ENCODE measurements around the gene STIL.

STIL gene

GRCh38 chr1:47213230-47213963 lies 100.5 kb downstream of the STIL start:
- Histone ChIP-seq H3K4me3 (replicated peaks; ENCODE audit: insufficient read depth, low read length) (no peak overlapping the region), H3K27me3 (ENCODE audit: insufficient read depth, poor library complexity, severe bottlenecking) (peaks cover 2% of the 10 kb centered on the region), H3K27ac (replicated peaks) (no peak overlapping the region)
- TF ChIP-seq GABPA (IDR thresholded peaks at IDR 0.05; ENCODE audit: low read depth): no peak
- no peak for TF ChIP-seq SPI1 (IDR thresholded peaks at IDR 0.05; ENCODE audit: borderline replicate concordance, low read depth)
- TF ChIP-seq POLR2AphosphoS5 (IDR thresholded peaks at IDR 0.05; ENCODE audit: low read depth): no peak
- no peak for TF ChIP-seq CTCF (IDR thresholded peaks at IDR 0.05; ENCODE audit: insufficient read depth, low read length)
- TF ChIP-seq REST (IDR thresholded peaks at IDR 0.05; ENCODE audit: insufficient replicate concordance, low read depth): no peak
- no peak for DNase-seq (ENCODE audit: low read depth in 1 of 2, low spot score in 1 of 2)

DNA sequence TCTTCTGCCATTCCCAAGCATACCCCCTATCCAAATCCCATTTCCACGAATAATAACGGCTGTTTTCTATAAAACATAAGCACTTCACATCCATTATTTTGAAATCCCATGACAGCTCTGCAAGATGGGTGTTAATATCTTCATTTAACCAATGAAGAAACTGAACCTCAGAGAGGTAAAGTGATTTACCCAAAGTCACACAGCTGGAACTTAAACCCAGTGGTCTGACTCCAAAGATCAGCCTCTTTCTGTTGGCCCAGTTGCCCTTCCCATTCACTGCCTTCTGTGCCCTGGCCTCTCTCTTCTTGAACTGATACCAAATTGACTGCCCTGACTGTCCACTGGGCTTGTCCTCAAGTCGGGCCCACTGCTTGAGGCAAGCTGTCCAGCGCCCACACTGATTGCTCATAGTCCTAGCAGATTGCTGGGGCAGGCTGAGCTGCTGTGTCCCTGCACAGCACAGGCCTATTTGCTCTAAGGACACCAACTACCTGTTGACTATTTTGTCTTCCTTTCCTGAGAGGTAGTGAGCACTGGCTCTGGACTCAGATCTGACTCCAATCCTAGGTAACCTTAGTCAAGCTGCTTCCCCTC lies 101.2 kb downstream of the STIL start:
- no peak overlapping the region for H3K4me3 ChIP-seq (replicated peaks; ENCODE audit: insufficient read depth, low read length)
- TF ChIP-seq REST (IDR thresholded peaks at IDR 0.05; ENCODE audit: insufficient replicate concordance, low read depth): no peak
- TF ChIP-seq SPI1 (IDR thresholded peaks at IDR 0.05; ENCODE audit: borderline replicate concordance, low read depth): no peak
- TF ChIP-seq GABPA (IDR thresholded peaks at IDR 0.05; ENCODE audit: low read depth): no peak
- no peak for TF ChIP-seq CTCF (IDR thresholded peaks at IDR 0.05; ENCODE audit: insufficient read depth, low read length)
- no peak for TF ChIP-seq POLR2AphosphoS5 (IDR thresholded peaks at IDR 0.05; ENCODE audit: low read depth)
- no peak for DNase-seq (ENCODE audit: low read depth in 1 of 2, low spot score in 1 of 2)
- H3K27ac ChIP-seq (replicated peaks): no peak overlapping the region
- H3K27me3 ChIP-seq (ENCODE audit: insufficient read depth, poor library complexity, severe bottlenecking): peaks cover 2% of the 10 kb centered on the region

DNA sequence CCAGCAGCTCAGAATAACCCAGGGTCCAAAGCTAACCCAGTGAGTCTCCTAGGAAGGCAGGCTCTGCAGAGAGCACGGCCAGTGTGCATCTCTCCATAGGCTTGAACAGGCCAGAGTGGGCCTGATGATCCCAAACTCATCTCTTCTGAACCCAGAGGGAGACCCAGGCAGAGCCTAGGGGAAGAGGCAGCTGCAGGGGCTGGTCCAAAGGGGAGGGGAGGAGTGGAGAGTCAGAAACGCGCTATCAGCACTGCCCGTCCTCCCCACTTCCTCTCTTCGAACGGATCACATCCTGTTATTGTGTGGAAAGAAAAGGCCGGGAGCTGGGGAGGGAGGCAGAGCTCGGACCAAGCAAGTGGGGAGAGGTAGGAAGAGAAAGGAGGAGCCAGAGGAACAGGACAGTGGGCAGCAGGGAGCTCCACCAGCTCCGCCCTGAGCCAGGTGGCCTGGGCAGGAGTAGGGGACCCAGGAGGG lies 102.1 kb downstream of the STIL start:
- Histone ChIP-seq H3K27ac (replicated peaks) (no peak overlapping the region), H3K4me3 (replicated peaks; ENCODE audit: insufficient read depth, low read length) (no peak overlapping the region), H3K27me3 (ENCODE audit: insufficient read depth, poor library complexity, severe bottlenecking) (peaks cover 2% of the 10 kb centered on the region)
- DNase-seq (ENCODE audit: low read depth in 1 of 2, low spot score in 1 of 2): peak; percentile 9 to 29
- TF ChIP-seq GABPA (IDR thresholded peaks at IDR 0.05; ENCODE audit: low read depth) (no peak), POLR2AphosphoS5 (IDR thresholded peaks at IDR 0.05; ENCODE audit: low read depth) (no peak), SPI1 (IDR thresholded peaks at IDR 0.05; ENCODE audit: borderline replicate concordance, low read depth) (peak; percentile 71), CTCF (IDR thresholded peaks at IDR 0.05; ENCODE audit: insufficient read depth, low read length) (no peak), REST (IDR thresholded peaks at IDR 0.05; ENCODE audit: insufficient replicate concordance, low read depth) (no peak)
